ENCODE results near the gene ZDHHC14.

GRCh38 chr6:157667211-157668008, 286.4 kb downstream of the ZDHHC14 start:
- TF ChIP-seq CTCF (IDR thresholded peaks at IDR 0.05): peak; percentile 61 to 98 (median 76)
- TF ChIP-seq POLR2A (IDR thresholded peaks at IDR 0.05): no peak

Data from thyroid gland (tissue), 4 donors.